GM19395 (cell line): ENCODE results near the gene OVCH1.
"Not testable (repeated sequence)": the region's sequence is repeated elsewhere in the genome, so short reads cannot be mapped to it uniquely, and the experiment has no call there.

Experiments used
- ATAC-seq: cut with Tn5 transposase; IDR thresholded peaks from one replicate; pipeline ENCODE4 v1.9.1; 2021; ENCODE audit warnings: mild to moderate bottlenecking, moderate library complexity; ENCODE audit not compliant: unreplicated experiment

OVCH1 gene

GRCh38 chr12:29414368-29414767 lies 83.1 kb downstream of the OVCH1 start:
- no peak for ATAC-seq

- ATAC-seq: no peak
Measured at GRCh38 chr12:29405561-29405960, 91.9 kb downstream of the OVCH1 start.

DNA sequence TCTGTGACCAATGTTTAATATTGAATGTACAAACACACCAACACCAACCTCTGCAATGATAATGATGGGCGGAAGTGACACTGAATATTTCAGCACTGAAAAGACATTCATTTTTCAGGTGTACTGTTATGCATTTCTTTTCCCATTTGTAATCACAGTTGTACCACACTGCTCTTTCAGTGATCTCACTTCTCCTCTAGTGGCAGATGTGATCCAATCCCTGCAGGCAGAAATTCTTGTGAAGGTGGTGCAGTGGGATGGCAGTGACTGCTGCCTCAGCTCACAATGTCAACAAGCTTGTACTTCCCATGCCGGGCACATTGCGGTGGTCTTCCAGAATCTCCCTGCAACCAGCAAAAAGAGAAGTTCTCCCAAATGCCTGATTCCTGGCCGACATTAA lies 93.5 kb downstream of the OVCH1 start:
- ATAC-seq: no peak

GRCh38 chr12:29402437-29402836 lies 95.0 kb downstream of the OVCH1 start:
- ATAC-seq: no peak

DNA sequence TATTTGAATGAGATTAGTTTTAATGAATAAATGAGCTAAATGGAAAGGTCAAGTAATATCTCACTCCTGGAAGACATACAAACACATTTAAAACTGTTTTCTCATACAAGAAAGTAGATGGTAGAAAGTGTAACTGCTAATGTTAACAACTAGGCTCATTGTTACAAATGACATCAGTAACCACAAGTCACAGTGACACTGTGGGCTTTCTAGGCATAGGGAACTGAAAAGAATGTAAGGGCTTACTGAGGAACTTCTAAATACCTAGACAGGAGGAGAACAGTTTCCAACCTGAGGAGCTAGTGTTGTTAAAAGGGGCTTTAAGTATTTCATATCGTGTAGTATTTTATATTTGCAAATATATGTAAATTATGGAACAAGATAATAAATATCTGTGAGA lies 99.0 kb downstream of the OVCH1 start:
- peak; percentile 72 for ATAC-seq

- no peak for ATAC-seq
Measured at GRCh38 chr12:29396774-29397173, 100.7 kb downstream of the OVCH1 start.

DNA sequence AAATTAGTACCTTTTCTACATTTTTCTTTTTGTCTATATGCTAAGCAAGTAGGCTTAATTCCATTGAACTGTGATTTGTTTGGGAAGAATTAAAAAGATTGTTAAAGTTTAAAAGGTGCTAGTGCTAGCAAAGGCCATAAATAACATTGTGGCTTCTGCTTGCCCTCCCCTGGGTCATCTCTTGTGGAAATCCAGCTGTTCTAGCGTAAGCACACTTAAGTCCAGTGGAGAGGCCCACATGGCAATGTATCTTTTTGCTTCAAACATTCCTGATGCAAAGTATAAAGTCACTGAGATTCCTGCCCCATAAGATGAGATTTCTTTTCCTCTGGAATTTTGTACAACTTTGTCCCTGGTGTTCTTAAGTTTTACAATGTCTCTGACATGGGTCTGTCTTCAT lies 102.1 kb downstream of the OVCH1 start:
- ATAC-seq: no peak

GRCh38 chr12:29390419-29390818 lies 107.1 kb downstream of the OVCH1 start:
- ATAC-seq: not testable (repeated sequence)

GRCh38 chr12:29389295-29389919 lies 108.1 kb downstream of the OVCH1 start:
- no peak for ATAC-seq

- ATAC-seq: not testable (repeated sequence)
Measured at GRCh38 chr12:29386084-29386680, 111.3 kb downstream of the OVCH1 start.

- not testable (repeated sequence) for ATAC-seq
Measured at GRCh38 chr12:29385194-29385593, 112.3 kb downstream of the OVCH1 start.

DNA sequence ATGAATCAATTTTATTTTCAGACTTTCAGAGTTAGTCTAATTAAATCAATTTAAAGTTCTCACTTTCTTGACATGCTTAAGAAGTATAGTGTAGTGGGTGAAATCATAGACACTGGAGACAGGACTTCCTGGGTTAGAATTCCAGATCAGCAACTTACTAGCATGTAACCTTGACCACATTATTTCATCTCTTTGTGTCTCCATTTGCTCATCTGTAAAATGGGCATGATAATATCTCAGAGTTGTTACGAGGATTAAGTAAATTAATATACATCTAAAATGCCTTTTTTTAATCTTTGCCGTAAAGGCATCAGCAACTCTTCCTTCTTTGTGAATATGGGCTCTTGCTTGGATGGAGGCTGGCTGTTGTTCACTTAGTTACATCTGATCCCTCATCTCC lies 115.2 kb downstream of the OVCH1 start:
- ATAC-seq: no peak

DNA sequence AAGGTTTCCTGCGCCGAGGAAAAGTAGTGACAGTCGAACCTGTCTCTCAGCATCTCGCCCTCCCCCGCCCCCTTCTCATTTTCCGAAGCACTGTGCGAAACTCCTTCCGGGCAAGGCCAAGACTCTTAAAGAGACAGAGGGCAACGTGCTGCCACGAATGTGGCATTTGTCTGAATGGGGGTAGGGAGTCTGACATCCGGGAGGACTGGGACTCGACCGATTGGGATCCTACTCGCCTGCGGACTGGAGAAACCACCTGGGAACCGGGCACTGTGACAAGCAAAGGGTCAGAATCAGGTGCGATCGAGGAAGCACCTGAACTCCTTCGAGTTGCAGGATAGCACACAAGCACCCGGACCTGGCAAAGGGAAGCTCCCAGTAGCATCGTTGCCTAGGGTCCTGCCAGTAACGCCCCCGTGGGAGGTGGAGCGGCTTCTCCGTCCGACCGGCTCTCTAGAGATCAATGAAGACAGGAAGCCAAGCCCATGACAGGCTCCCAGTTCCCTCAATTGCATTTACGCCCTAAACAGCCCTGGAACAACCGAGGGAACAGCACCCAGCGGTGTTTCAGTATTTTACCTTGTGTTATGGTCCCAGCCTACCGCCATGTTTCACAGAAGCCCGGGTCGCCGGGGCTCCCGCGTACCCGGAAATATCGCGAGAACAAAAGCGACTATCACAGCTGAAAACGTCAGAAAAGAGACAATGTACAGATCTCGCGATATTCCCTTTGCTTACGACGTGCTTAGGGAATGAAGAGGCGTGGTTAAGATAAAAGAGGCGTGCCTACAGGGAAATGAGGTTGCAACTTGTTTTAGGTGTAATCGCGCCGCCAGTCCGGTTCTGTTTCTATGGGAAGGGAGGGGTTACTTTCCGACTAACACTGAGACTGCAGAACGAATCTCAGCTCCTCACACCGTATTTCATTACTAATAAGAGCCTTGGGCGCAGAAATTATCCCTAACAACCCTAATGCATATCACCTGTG lies 116.7 kb downstream of the OVCH1 start, which contains the start of gene ERGIC2:
Gene ERGIC2, minus strand, starts transcription at position 637 of the 988 bp plus-strand sequence. CDS start 9,539 bp downstream, outside the sequence.
- peak; percentile 98 for ATAC-seq
